HL-60 (cell line): ENCODE results near the gene COP1.

ENCODE experiments used
- DNase-seq, 2 experiments: peaks; one replicate each; pipeline ENCODE4 v3.0.0-alpha.2; 2010 to 2020; ENCODE audit warnings: low read depth in 1 of 2, low spot score in 1 of 2
- H3K27ac ChIP-seq: fragments of 250-450 bp; sonication (Bioruptor Pico); replicated peaks from 2 replicates; pipeline ENCODE4 v1.5.1; 2020; ENCODE audit warnings: mild to moderate bottlenecking, moderate library complexity
- H3K27me3 ChIP-seq: fragments of 250-450 bp; sonication (Bioruptor Pico); 2 replicates; pipeline ENCODE4 v1.5.1; 2021; ENCODE audit warnings: mild to moderate bottlenecking, moderate library complexity; ENCODE audit not compliant: insufficient read depth, poor library complexity, severe bottlenecking
- H3K4me3 ChIP-seq: replicated peaks from 2 replicates; pipeline ENCODE4 v1.5.1; 2011; ENCODE audit warnings: mild to moderate bottlenecking, control low read depth, low read length; ENCODE audit not compliant: insufficient read depth
- GABPA ChIP-seq: IDR thresholded peaks from 2 replicates; pipeline ENCODE4 v1.6.1; 2012; ENCODE audit warnings: low read depth
- POLR2AphosphoS5 ChIP-seq: IDR thresholded peaks from 2 replicates; pipeline ENCODE4 v1.6.1; 2012; ENCODE audit warnings: low read depth
- REST ChIP-seq: IDR thresholded peaks from 2 replicates; pipeline ENCODE4 v1.6.1; 2012; ENCODE audit warnings: low read depth; ENCODE audit not compliant: insufficient replicate concordance
- SPI1 ChIP-seq: IDR thresholded peaks from 2 replicates; pipeline ENCODE4 v1.6.1; 2012; ENCODE audit warnings: low read depth, mild to moderate bottlenecking, borderline replicate concordance
- TF ChIP-seq, protein P1 (sequence below): IDR thresholded peaks from one replicate; pipeline ENCODE4 v1.5.1; 2011; ENCODE audit warnings: low read length, control low read depth, inconsistent platforms; ENCODE audit not compliant: insufficient read depth

The COP1 gene

GRCh38 chr1:176167210-176167609 is 39.9 kb downstream of the COP1 start:
- no peak overlapping the region for H3K27ac ChIP-seq
- no peak for TF ChIP-seq GABPA
- no peak for TF ChIP-seq REST
- TF ChIP-seq, protein P1, sequence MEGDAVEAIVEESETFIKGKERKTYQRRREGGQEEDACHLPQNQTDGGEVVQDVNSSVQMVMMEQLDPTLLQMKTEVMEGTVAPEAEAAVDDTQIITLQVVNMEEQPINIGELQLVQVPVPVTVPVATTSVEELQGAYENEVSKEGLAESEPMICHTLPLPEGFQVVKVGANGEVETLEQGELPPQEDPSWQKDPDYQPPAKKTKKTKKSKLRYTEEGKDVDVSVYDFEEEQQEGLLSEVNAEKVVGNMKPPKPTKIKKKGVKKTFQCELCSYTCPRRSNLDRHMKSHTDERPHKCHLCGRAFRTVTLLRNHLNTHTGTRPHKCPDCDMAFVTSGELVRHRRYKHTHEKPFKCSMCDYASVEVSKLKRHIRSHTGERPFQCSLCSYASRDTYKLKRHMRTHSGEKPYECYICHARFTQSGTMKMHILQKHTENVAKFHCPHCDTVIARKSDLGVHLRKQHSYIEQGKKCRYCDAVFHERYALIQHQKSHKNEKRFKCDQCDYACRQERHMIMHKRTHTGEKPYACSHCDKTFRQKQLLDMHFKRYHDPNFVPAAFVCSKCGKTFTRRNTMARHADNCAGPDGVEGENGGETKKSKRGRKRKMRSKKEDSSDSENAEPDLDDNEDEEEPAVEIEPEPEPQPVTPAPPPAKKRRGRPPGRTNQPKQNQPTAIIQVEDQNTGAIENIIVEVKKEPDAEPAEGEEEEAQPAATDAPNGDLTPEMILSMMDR, result no peak
- TF ChIP-seq POLR2AphosphoS5, result no peak
- TF ChIP-seq SPI1, result no peak
- H3K4me3 ChIP-seq, result no peak overlapping the region
- no peak for DNase-seq
- H3K27me3 ChIP-seq, result no peaks in the 10 kb centered on the region

- DNase-seq, result no peak
- TF ChIP-seq, protein P1, result no peak
- TF ChIP-seq REST (no peak), SPI1 (no peak), GABPA (no peak), POLR2AphosphoS5 (no peak)
- H3K4me3 ChIP-seq, result no peak overlapping the region
- H3K27ac ChIP-seq, result no peak overlapping the region
- H3K27me3 ChIP-seq, result no peaks in the 10 kb centered on the region
Observed at GRCh38 chr1:176165573-176165972, 41.5 kb downstream of the COP1 start.

- TF ChIP-seq, protein P1, result no peak
- Histone ChIP-seq H3K4me3 (no peak overlapping the region), H3K27ac (no peak overlapping the region), H3K27me3 (no peaks in the 10 kb centered on the region)
- no peak for DNase-seq
Observed at GRCh38 chr1:176164014-176164678, 42.9 kb downstream of the COP1 start.

DNA sequence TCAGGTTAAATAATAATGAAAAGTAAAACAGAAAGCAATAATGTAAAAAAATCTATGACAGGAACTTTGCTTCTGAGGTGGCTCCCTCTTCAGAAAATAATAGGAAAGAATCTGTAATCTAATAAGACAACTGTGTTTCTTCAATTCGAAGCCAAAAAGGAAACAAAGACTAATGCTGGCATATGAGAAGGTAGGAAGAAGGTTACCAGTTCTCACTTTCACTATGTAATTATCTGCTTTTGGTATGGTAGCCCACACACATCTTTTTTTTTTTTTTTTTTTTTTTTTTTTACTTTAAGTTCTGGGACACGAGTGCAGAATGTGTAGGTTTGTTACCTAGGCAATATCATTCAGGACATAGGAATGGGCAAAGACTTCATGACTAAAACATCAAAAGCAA is 47.1 kb downstream of the COP1 start:
- Histone ChIP-seq H3K27ac (no peak overlapping the region), H3K27me3 (no peaks in the 10 kb centered on the region), H3K4me3 (no peak overlapping the region)
- no peak for DNase-seq
- TF ChIP-seq, protein P1, result no peak
- TF ChIP-seq REST, result no peak
- no peak for TF ChIP-seq SPI1
- no peak for TF ChIP-seq POLR2AphosphoS5
- no peak for TF ChIP-seq GABPA
